HG03558 (cell line): ENCODE results near the gene MPL.

Source experiments
- ATAC-seq: cut with Tn5 transposase; IDR thresholded peaks from one replicate; pipeline ENCODE4 v1.9.1; 2021; ENCODE audit warnings: moderate number of reproducible peaks; ENCODE audit not compliant: unreplicated experiment; ENCODE audit errors: extremely low read depth

MPL gene

DNA sequence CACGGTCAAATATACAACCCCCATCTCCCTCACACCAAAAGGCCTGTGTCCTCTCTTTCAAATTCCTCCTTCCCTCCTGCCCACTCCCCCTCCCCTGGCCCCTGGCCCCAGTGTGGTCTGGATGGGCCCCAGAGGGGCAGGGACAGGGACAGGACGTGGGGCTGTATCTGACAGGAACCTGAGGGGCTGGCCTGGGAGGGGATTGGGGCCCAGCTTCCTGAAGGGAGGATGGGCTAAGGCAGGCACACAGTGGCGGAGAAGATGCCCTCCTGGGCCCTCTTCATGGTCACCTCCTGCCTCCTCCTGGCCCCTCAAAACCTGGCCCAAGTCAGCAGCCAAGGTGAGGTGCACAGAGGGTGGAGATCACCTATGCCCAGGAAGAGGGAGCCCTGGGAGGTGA is at the start of gene MPL:
Gene MPL, plus strand, starts transcription at position 231 of the 400 bp plus-strand sequence. Its CDS starts 31 bp downstream, at position 262.
- ATAC-seq, result no peak

DNA sequence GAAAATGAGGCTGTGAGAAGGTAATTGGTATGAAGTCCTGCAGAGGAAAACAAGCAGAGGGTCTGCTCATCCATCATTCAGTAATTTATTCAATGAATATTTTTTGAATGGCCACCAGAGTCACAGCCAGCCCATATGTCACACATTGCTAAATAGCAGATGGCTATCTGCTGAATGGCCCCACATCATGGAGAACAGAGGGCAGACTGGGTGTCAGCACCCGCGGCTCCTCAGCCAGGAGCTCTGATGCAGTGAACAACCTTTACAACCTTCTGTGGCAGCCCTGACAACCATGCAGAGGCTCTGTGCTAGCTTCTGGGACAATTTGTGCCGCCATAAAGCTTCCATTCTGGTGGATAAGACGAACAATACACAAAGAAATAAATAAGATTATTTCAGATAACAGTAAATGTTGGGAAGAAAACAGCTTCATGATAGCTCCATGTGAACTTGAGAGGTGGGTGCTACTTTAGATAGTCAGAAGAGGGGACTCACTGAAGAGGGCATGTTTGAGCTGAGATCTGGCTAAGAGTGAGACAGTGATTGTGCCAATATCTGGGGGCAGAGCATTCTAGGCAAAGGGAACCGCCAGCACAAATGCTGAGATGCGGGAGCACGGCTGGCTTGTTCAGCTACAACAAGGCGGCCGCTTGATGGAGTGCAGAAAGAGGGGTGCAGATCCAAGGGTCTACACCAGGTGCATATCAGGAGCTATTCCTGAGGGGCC is 49.4 kb upstream of the MPL start:
- no peak for ATAC-seq

DNA sequence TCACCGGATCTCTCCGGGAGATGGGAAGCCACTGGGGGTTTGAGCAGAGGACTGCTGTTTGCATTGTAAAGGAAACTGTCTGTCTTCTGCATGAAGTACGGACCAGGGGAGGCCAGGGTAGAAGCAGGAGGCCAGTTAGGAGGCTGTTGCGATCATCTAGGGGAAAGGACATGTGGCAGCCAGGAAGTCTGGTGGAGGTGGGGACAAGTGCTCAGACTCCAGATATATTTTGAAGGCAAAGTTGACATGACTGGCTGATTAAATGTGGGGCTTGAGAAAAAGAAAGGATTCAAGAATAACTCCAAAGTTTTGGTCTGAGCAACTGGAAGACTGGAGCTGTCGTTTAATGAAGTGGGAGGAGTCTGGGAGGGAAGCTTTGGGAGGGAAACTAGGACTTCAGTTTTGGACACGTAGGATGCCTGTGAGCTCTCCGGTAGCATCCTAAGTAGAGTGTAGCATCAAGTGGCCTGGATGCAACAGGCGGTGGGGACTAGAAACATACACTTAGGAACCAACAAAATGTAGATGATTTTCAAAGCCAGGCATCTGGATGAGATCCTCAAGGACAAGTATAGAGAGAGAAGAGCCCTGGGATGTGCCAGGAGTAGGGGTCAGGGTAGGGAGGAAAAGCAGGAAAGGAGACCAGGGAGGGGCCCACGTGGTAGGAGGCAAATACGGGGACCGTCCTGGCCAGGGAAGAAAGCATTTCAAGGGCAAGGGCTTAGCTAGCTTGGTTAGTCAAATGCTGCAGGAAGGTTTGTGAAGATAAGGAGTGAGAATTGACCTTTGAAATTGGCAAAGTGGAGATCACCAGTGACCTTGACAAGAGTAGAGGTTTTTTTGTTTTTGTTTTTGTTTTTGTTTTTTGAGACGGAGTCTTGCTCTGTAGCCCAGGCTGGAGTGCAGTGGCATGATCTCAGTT is 48.6 kb upstream of the MPL start:
- no peak for ATAC-seq

DNA sequence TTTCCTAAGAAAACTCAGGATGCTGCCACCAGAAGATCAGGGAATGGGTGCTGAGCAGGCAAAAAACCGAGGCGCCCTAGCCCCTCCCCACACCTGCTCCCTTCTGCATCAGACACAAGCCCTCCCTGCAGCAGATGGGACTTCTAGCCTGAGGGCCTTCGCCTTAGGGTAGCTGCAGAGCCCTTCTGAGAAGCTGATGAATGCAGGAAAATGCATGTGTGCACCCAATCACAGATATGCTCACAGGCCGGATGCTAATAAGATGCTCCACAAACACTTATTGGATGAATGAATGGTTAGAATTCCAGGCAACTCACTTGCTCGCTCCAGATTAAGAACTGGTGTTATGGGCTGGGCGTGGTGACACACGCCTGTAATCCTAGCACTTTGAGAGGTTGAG is 45.4 kb upstream of the MPL start:
- ATAC-seq, result no peak

DNA sequence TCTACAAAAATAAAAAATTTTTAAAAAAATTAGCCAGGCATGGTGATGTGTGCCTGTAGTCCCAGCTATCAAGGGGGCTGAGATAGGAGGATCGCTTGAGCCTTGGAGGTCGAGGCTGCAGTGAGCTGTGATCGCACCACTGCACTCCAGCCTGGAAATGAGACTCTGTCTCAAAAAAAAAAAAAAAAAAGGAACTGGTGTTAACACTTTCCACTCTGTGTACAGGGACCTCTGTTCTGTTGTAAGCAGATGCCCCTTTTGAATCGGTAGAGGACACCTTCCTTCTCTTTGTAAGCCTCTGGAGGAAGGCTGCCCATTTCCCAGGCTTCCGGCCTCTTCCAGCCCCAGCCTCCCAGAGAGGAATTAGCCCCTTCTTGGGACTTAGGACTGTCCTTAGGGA is 44.9 kb upstream of the MPL start:
- ATAC-seq, result no peak

DNA sequence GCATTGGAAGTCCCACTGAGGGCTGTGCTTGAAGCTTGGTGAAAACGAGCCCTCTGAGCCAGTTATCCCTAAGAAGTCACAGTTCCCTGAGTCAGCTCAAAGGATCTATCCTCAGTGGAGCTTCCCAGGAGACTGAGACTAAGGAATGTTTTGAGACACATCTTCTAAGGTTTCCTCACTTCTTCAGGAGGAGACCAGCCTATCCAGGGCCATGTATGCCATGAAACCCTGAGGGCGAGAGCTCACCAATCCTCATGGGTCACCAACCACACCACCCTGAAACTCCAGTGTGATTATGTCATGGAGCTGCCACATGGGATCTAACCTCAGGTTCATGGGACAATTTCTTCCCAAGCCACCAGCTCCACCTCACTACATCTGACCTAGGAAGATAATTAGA is 44.4 kb upstream of the MPL start:
- no peak for ATAC-seq

DNA sequence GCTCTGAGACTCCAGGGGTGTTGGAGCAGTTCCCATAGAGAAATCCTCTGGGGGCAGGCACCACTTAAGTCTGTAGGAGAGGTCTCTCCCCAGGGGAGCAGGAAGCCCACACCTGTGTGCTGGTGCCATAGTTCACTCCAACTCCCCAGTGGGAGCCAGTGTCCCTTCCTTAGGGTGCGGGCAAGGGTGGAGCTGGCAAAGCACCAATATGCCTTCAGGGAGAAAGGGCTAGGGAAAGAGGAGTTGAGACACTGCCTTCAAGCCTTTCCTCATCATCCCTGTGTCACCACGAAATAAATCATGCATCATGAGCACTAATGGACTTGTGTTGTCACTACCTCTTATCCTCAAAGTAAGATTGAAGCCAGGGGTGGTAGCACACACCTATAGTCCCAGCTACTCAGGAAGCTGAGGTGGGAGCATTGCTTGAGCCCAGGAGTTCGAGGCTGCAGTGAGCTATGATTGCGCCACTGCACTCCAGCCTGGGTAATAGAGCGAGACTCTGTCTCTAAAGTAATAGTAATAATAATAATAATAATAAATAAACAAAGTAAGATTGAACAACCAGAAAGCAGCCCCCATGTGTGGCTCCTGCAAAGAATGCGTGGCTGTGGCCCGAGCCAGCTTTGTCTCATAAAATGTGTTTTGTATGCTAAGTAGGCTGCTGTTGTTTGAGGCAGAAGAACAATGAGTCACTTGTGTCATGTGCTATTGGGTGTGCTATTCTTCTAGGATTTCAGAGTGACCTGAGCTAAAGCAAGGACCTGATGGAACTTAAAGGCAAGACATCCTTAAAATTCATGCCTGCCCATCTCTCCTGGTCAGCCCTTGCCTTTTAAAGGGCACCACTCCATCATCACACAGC is 43.5 kb upstream of the MPL start:
- no peak for ATAC-seq

DNA sequence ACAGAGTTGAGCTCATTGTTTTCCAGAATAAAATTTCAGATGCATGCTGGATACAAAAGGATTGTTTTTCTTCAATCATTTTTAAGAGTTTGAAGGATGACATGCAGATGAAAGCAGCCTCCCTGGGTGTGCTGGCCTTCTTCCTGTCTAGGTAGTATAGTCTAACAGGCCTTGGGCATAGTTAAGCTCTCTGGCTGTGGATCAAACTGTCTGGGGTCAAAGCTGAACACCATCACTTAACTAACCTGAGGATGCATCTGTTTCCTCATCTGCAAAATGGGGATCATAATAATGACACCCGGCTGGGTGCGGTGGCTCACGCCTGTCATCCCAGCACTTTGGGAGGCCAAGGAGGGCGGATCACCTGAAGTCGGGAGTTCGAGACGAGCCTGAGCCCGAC is 42.9 kb upstream of the MPL start:
- no peak for ATAC-seq

DNA sequence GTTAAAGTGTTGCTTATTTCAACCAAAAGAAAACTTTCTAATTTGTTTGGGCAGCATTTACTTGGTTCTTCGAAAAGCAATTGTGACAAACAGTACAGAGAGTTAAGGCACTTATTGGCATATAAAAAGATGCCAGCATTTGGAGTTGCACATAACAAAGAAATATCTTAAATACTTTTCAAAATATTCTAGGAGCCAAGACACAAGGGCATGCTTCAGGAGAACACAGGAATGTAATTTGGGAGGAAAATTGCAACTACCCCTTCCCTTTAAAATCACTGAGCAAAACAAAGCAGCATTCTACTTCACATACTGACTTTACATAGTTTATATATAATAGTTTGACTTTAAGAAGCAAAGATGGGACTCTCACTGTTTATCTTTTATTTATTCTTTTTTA is 41.4 kb upstream of the MPL start:
- ATAC-seq, result no peak

DNA sequence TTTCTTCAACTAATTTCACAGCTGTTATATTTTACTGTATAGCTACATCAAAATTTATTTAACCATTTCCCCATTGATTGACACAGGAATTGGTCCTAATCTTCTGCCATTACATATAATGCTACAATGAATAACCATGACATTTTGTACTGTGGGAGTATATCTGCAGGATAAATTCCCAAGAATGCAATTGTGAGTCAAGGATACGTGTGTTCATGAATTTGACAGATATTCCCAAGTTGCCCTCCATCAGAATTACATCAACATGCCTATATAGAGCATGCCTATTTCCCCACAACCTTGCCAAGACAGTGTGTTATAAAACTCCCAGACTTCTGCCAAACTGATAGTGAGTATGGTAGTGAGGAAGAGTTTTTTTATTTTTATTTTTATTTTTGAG is 39.6 kb upstream of the MPL start:
- ATAC-seq, result no peak

DNA sequence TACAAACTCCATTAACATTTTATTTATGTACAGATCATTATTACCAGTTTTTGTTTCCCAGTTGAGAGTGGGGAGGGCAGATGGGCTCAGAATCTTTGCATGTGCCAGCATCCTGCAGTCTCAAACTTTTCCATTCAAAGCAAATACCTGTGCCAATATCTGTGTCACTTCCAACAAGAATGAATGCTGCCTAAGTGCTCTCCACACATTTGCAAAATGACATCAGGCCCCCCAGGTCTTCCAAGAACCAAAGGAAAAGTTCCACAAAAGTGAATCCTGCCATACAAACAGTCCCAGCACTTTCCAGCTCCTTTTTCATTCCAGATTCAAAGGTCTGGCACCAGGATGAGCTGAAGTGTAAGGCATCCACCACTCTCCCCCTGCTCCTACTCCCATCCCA is 38.5 kb upstream of the MPL start:
- no peak for ATAC-seq

DNA sequence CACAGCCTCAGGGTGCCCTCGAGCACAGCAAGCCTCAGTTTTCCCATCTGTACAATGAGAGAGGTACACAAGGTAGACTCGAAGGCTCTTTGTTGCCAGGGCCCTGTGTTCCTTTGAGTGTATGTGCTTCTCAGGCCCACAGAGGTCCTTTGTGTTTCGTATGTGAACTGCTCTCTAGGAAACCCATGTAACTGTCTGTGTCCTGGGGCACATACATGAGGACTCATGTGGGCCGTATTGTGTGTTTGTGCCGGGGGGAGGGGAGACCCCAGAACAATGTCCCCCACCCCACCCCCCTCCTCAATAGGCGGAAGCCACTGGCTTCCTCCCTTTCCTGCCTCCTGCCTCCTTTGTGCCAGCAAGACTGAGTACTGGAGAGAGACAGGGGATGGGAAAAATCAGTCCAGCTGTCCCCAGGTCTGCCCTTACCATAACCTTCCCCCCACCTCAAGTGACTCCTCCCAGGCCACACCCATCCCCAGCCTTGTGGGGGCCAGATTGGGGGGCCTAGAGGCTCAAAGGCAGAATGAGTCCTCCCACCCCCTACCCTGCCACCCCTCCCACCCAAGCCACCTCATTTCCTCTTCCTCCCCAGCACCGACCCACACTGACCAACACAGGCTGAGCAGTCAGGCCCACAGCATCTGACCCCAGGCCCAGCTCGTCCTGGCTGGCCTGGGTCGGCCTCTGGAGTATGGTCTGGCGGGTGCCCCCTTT is 37.1 kb upstream of the MPL start, which contains the start of gene TIE1:
Gene TIE1, plus strand, starts transcription at position 605 of the 717 bp plus-strand sequence. Its CDS starts 90 bp downstream, at position 695.
- no peak for ATAC-seq

DNA sequence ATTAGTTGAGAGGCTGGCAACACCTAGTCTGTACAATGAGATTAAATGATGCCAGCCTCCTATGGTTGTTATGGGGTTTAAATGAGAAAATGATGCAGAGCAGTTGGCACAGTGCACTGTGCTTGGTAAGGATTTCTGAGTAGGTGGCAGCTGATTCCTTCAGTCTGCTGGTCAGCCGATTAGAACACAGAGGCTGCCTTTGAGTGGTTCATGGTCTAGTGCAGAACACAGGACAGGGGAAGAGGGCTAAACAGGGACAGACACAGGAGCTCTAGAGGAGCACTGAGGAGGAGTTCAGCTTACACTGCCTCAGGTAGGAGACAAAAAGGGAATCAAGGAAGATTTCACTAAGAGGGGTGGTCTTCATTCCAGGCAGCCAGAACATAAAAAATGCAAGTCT is 35.4 kb upstream of the MPL start:
- ATAC-seq, result no peak

DNA sequence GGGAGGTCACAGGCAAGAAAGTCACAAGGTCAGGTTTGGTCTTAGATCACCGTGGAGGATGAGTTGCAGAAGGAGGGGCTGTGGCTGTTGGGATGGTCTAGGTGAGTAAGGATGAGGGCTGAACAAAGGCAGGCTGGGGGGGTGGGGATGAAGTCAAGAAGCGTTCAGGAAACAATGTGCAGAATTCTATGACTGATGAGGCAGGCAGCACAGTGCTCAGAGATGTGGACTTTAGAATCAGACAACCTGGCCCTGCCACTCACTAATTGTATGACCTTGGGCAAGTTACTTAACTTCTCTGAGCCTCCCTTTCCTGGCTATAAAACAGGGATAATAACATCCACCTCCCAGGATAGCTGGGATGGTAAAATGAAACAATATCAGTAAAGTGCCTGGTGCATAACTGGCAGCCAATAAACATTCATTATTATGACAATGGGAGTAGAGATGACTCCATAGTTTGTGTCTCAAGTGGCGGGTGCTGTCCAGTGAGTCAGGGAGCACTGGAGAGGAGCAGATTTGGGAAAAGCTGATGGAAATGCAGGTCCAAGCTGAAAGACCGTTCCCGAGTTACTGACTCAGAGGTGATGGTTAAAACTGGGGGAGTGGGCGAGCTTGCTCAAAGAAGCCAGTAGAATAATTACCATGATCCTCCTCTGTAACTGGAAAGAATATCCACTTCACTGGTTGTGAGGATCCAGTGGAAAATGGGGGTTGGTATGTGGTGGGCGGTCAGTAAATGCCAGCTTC is 34.7 kb upstream of the MPL start:
- ATAC-seq, result no peak

DNA sequence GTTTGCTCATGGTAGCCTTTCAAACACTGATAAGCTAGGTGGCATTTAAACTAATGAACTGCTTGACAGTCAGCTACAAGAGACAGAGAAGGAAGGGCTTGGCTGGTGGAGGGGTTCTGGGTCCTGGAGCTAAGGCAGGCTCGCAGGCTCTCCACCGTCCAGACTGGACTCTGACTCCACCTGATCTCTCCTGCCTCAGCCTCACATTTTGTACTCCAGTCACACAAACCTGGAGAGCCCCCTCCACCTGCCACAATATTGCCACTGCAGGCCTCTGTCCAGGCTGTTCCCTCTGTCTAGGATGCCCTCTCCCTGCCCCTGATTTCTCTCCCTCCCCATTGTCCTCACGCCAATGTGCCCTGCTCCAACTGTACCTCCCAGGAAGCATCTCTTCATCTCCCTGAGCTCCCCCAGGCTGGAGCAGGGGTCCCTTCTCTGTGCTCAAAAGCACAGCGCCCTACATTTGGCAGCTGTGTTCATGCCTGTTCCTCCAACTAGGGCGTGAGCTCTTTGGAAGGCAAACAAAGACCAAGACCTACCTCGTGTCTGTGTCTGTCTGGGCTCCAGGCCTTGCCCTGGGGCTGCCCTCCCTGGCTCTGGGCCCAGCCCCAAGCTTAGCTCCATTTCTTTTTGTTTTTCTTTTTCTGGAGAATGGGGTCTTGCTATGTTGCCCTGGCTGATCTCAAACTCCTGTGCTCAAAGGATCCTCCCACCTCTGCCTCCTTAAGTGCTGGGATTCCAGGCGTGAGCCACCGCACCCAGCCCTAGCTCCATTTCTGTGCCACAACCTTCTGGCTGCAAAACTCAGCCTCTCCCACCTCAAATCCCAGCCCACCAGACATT is 33.9 kb upstream of the MPL start:
- ATAC-seq, result no peak

DNA sequence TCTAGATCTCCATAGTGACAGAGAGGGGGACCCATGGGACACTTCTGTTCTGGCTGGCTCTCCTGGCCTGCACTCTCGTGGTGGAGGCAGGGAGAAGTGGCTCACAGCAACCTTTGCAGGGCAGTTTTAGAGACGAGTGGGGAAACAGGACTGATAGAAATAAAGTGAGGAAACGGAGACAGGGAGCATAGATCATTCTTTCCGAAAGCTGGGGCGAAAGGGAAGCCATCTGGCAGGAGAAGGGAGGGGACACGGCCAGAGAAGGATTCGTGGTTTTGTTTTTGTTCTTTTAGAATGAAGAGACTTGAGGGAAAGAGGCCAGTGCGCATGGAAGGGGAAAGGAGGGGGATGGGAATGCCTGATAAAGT is 33.3 kb upstream of the MPL start:
- no peak for ATAC-seq

DNA sequence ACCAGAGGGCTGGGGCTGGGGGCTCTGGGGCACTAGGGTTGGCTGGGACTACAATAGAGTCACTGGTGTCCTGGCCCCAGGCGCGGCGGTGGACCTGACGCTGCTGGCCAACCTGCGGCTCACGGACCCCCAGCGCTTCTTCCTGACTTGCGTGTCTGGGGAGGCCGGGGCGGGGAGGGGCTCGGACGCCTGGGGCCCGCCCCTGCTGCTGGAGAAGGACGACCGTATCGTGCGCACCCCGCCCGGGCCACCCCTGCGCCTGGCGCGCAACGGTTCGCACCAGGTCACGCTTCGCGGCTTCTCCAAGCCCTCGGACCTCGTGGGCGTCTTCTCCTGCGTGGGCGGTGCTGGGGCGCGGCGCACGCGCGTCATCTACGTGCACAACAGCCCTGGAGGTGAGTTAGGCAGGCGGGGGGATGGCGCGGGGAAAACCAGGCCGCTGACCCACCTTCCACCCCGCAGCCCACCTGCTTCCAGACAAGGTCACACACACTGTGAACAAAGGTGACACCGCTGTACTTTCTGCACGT is 32.8 kb upstream of the MPL start:
- no peak for ATAC-seq

DNA sequence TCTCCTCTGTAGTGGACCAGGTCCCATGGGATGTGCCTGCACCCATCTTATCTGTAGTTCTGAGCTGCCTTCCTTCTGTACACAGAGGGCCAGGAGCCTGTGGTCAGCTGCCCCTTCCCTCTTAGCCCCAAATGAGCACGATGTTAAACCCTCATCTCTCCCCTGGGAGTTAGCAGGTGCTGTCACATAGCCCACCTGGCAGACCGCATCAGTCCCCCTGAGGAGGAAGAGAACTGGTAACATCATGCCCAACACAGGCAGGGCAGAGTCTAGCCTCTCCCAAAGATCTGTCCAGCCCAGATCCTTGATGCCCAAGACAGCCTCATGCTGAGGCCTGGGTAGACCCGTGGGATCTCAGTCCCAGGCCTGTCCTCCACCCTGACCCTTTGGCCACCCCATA is 32.2 kb upstream of the MPL start:
- no peak for ATAC-seq
